ENCODE measurements around the gene ADAMTS13. TPM values are rescaled to one million over a fixed set of nuclear protein-coding genes. Genes with fewer than 3 reads are reported as not detected.

ADAMTS13 gene
- total RNA-seq, 4 donors from 2014 or later: 1.8 to 4.9 (median 3.8) TPM; not detected in 1

DNA sequence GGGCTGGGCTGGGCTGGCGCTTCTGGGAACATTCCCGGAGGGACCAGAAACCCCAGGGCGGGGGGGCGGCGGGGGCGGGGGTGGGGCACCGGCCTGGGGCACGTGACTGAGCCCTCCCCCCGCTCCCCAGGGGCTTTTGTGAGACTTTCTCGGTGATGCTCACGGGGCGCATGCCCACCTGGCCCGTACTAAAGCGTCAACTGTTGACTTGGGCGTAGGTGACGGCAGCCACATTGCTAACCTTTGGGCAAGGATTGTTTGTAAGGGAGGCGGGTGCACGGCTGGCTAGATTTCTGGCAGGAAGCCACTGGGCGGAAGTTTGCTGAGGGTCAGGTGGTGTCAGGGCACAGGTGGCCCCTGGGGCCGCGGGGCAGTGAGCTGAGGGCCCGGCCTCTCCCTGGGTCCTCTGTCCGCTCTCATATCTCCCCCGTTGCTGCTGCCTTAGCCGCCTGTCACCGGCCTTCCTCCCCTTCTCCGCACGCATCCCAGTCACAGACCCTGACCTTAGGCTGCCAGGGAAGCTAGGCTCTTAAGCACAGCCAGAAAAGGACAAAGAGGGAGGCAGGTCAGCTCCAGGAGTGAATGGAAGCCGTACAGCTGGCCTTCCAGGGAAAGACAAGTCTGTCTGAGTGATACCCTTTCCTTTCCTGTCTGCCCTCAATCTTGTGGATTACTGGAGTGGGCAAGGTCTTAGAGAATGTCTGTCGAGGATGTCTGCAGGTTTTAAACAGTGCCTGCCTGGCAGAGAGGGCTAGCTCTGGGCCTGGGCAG lies 38.4 kb downstream of the ADAMTS13 start:
- peak in 1 of 2 donors; percentile 73 for DNase-seq
- intact Hi-C loops (cut with DNase I; ENCODE audit: low total_unique reads): no loop called here

DNA sequence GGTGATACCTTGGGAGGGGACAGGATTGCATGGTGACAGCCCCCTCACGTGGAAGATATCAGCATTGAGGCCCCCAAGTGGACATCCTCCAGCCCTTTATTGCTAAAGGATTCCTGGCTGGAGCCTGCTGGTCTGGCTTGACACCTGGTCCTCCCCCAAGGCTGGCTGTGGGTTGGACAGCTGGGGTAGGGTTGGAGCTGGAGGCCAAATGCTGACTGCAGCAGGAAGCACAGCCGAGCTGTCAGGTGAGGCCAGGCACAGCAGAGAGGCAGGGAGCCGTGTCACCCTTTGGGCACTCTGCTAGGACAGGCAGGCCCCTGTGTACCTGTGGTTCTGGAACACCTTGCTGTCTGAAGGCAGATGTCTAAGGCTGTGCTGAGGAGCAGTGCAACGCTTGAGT lies 39.8 kb downstream of the ADAMTS13 start:
- no peaks in the 10 kb centered on the region for H3K36me3 ChIP-seq
- intact Hi-C loops (cut with DNase I; ENCODE audit: low total_unique reads): no loop called here
- no peak overlapping the region for H3K27ac ChIP-seq
- no peak for DNase-seq
- no peak overlapping the region for H3K4me3 ChIP-seq
- no peaks in the 10 kb centered on the region for H3K27me3 ChIP-seq
- TF ChIP-seq, protein P1, sequence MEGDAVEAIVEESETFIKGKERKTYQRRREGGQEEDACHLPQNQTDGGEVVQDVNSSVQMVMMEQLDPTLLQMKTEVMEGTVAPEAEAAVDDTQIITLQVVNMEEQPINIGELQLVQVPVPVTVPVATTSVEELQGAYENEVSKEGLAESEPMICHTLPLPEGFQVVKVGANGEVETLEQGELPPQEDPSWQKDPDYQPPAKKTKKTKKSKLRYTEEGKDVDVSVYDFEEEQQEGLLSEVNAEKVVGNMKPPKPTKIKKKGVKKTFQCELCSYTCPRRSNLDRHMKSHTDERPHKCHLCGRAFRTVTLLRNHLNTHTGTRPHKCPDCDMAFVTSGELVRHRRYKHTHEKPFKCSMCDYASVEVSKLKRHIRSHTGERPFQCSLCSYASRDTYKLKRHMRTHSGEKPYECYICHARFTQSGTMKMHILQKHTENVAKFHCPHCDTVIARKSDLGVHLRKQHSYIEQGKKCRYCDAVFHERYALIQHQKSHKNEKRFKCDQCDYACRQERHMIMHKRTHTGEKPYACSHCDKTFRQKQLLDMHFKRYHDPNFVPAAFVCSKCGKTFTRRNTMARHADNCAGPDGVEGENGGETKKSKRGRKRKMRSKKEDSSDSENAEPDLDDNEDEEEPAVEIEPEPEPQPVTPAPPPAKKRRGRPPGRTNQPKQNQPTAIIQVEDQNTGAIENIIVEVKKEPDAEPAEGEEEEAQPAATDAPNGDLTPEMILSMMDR (IDR thresholded peaks at IDR 0.05): no peak
- no peak for TF ChIP-seq POLR2A (IDR thresholded peaks at IDR 0.05)
- no peaks in the 10 kb centered on the region for H3K4me1 ChIP-seq
- no peaks in the 10 kb centered on the region for H3K9me3 ChIP-seq

More for the DNA sequence above, 38.4 kb downstream of the ADAMTS13 start:
- no peaks in the 10 kb centered on the region for H3K9me3 ChIP-seq
- H3K36me3 ChIP-seq: no peaks in the 10 kb centered on the region
- no peaks in the 10 kb centered on the region for H3K27me3 ChIP-seq
- peak overlapping the region; percentile 87 to 98 for H3K27ac ChIP-seq
- H3K4me1 ChIP-seq: no peaks in the 10 kb centered on the region
- no peak for TF ChIP-seq POLR2A (IDR thresholded peaks at IDR 0.05)
- TF ChIP-seq, protein P1 (IDR thresholded peaks at IDR 0.05): no peak
- peak overlapping the region; percentile 59 to 71 for H3K4me3 ChIP-seq

- H3K27ac ChIP-seq: no peak overlapping the region
- no peaks in the 10 kb centered on the region for H3K9me3 ChIP-seq
- no peaks in the 10 kb centered on the region for H3K27me3 ChIP-seq
- H3K4me3 ChIP-seq: no peak overlapping the region
- intact Hi-C loops (cut with DNase I; ENCODE audit: low total_unique reads): no loop called here
- DNase-seq: no peak
- H3K36me3 ChIP-seq: no peaks in the 10 kb centered on the region
- H3K4me1 ChIP-seq: no peaks in the 10 kb centered on the region
- TF ChIP-seq, protein P1 (IDR thresholded peaks at IDR 0.05): no peak
- no peak for TF ChIP-seq POLR2A (IDR thresholded peaks at IDR 0.05)
These were observed 41.2 kb downstream of the ADAMTS13 start for GRCh38 chr9:133463234-133463863.

DNA sequence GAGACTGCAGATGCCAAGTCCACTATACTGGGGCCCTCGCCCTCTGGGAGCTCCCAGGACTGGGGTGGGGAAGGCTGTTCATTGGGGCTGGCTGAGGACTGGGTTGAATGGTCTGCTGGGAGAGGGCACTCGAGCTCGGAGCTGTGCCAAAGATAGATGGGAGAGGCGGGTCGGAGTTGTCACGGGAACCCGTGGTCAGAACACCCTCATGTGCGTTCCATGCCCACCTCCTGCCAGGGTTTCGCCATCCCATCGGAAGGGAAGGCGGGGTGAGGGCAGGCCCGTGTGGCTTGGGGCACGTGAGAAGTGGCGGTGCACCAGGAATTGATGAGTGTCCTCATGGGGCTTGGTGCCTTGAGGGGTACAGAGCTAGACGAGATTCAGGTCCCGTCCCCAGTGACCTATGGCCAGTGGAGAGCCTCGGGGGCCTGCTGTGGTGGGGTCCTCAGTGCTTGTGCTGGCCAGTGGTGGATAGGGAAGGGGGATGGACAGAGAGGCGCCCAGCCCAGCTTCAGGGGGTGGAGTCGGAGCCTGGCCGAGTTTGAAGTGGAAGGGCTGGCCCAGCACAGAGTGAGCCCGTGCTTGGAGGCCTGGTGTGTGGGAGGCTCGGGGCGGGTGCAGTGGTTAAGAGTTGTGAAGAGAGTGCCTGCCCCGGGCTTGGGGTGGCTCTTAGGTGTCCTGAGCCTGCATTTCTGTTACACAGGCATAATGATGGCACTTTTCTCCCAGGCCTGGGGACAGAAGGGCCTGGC lies 41.9 kb downstream of the ADAMTS13 start:
- Histone ChIP-seq H3K4me3 (no peak overlapping the region), H3K27ac (no peak overlapping the region), H3K9me3 (no peaks in the 10 kb centered on the region), H3K36me3 (no peaks in the 10 kb centered on the region), H3K27me3 (no peaks in the 10 kb centered on the region), H3K4me1 (no peaks in the 10 kb centered on the region)
- intact Hi-C loops (cut with DNase I; ENCODE audit: low total_unique reads): no loop called here
- TF ChIP-seq POLR2A (IDR thresholded peaks at IDR 0.05): no peak
- TF ChIP-seq, protein P1 (IDR thresholded peaks at IDR 0.05): no peak
- no peak for DNase-seq
